ENCODE results near the gene MAP3K5.

DNA sequence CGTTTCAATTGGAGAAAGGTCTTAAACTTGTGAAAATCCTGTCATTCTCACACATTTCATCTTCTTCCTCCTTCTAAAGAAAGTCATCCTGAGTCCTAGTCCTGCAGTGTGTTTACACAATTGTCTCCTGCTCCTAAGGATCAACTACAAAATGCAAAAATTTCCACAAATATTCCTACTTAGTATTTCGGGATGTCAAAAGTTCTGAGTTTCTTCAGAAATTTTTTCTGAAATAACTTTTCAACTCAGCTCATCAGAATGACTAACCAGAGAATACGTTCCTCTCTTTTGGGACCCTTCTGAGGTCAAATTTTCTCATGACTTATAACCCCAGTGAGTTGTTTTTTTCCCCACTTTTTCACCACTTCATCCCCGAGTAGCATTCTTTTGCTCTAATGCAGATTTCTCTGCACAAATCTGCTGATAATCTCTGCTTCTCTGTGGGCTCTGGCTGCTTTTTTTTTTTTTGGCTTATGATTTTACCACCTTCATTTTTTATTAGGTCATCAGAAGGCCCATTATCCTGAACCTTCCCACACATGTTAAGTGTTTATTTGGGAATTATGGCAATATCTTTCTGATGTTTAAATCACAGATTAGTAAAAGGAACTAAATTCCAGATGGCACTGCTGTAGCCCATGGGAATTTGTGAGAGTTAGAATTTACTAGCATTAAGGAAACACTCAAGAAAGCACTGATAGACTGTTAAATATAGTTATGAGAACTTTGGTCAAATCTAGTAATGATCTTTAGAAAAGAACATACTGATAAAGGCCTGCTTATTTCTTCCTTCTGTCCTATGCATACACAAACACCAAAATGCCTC, 41.4 kb downstream of the MAP3K5 start:
- TF ChIP-seq, protein P1, sequence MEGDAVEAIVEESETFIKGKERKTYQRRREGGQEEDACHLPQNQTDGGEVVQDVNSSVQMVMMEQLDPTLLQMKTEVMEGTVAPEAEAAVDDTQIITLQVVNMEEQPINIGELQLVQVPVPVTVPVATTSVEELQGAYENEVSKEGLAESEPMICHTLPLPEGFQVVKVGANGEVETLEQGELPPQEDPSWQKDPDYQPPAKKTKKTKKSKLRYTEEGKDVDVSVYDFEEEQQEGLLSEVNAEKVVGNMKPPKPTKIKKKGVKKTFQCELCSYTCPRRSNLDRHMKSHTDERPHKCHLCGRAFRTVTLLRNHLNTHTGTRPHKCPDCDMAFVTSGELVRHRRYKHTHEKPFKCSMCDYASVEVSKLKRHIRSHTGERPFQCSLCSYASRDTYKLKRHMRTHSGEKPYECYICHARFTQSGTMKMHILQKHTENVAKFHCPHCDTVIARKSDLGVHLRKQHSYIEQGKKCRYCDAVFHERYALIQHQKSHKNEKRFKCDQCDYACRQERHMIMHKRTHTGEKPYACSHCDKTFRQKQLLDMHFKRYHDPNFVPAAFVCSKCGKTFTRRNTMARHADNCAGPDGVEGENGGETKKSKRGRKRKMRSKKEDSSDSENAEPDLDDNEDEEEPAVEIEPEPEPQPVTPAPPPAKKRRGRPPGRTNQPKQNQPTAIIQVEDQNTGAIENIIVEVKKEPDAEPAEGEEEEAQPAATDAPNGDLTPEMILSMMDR (IDR thresholded peaks at IDR 0.05) = no peak
- TF ChIP-seq EP300 (IDR thresholded peaks at IDR 0.05; ENCODE audit: low read depth) = no peak
